HUDEP-2 (cell line): ENCODE data around the gene RPAP3.

Experiments used
- DNase-seq, 76 experiments: peaks; one replicate each; lab custom pipeline; 2025; ENCODE audit not compliant: unreplicated experiment in 76 of 76; lab: John Stamatoyannopoulos, UW

The RPAP3 gene

GRCh38 chr12:47705566-47706425 is at the start of gene RPAP3:
Gene RPAP3, minus strand, starts transcription at chr12:47706030. Its CDS starts 3,190 bp downstream, at chr12:47702840.
- peak in 75 of 76 experiments; percentile 17 to 97 (median 91) for DNase-seq

- peak in 52 of 76 experiments; percentile 4 to 64 (median 40) for DNase-seq
Observed at GRCh38 chr12:47754881-47755280, 49.1 kb upstream of the RPAP3 start.

- DNase-seq = no peak
Observed at GRCh38 chr12:47754126-47754525, 48.3 kb upstream of the RPAP3 start.

- no peak for DNase-seq
Observed at GRCh38 chr12:47753021-47754001, 47.5 kb upstream of the RPAP3 start.

- DNase-seq = no peak
Observed at GRCh38 chr12:47752552-47752951, 46.7 kb upstream of the RPAP3 start.

- no peak for DNase-seq
Observed at GRCh38 chr12:47752121-47752520, 46.3 kb upstream of the RPAP3 start.

GRCh38 chr12:47751561-47751960 is 45.7 kb upstream of the RPAP3 start:
- no peak for DNase-seq

GRCh38 chr12:47750916-47751470 is 45.2 kb upstream of the RPAP3 start:
- DNase-seq = no peak

GRCh38 chr12:47750229-47750798 is 44.5 kb upstream of the RPAP3 start:
- DNase-seq = no peak

GRCh38 chr12:47748899-47749298 is 43.1 kb upstream of the RPAP3 start:
- no peak for DNase-seq

- no peak for DNase-seq
Observed at GRCh38 chr12:47748507-47748828, 42.6 kb upstream of the RPAP3 start.

GRCh38 chr12:47747596-47748506 is 42.0 kb upstream of the RPAP3 start:
- DNase-seq = no peak

GRCh38 chr12:47747126-47747525 is 41.3 kb upstream of the RPAP3 start:
- no peak for DNase-seq

- no peak for DNase-seq
Observed at GRCh38 chr12:47746523-47746922, 40.7 kb upstream of the RPAP3 start.

- no peak for DNase-seq
Observed at GRCh38 chr12:47746073-47746472, 40.2 kb upstream of the RPAP3 start.

GRCh38 chr12:47745485-47746041 is 39.7 kb upstream of the RPAP3 start:
- no peak for DNase-seq

- no peak for DNase-seq
Observed at GRCh38 chr12:47744778-47745436, 39.1 kb upstream of the RPAP3 start.

- peak in 1 of 76 experiments; percentile 14 for DNase-seq
Observed at GRCh38 chr12:47744005-47744651, 38.3 kb upstream of the RPAP3 start.
